ENCODE results near the gene MAP3K5. TPM values are rescaled to one million over a fixed set of nuclear protein-coding genes. Genes with fewer than 3 reads are reported as not detected.
A peak's percentile ranks its signal among the peaks of the same experiment; 100 is the strongest.

MAP3K5 gene
- polyA plus RNA-seq, 1 experiment, result 2.5 TPM

DNA sequence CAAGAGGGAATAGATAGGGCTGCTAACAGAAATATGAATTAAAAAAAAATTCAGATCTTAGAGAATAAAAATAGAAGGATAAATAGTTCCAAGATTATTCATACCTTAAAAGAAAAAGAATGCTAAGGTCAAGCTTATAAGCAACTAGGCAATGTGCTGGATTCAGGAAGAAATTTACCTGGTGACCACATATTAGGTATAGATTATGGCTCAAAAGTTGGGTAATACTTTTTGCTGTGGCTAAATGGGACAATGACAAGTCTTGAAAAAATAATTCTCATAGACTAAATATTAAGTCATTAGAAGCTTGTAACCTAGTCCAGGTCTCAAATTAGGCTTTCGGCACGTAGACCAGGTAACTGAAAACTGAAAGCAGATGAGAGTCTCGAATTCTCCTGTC, 17.2 kb downstream of the MAP3K5 start:
- TF ChIP-seq, protein P1, sequence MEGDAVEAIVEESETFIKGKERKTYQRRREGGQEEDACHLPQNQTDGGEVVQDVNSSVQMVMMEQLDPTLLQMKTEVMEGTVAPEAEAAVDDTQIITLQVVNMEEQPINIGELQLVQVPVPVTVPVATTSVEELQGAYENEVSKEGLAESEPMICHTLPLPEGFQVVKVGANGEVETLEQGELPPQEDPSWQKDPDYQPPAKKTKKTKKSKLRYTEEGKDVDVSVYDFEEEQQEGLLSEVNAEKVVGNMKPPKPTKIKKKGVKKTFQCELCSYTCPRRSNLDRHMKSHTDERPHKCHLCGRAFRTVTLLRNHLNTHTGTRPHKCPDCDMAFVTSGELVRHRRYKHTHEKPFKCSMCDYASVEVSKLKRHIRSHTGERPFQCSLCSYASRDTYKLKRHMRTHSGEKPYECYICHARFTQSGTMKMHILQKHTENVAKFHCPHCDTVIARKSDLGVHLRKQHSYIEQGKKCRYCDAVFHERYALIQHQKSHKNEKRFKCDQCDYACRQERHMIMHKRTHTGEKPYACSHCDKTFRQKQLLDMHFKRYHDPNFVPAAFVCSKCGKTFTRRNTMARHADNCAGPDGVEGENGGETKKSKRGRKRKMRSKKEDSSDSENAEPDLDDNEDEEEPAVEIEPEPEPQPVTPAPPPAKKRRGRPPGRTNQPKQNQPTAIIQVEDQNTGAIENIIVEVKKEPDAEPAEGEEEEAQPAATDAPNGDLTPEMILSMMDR (IDR thresholded peaks at IDR 0.05; ENCODE audit: insufficient read depth, low read depth, low read length), result no peak
- no peaks in the 10 kb centered on the region for H3K36me3 ChIP-seq (ENCODE audit: control insufficient read depth, insufficient read depth, low read length)
- POLR2A ChIA-PET, result no interaction called here
- no peaks in the 10 kb centered on the region for H3K27me3 ChIP-seq (ENCODE audit: control insufficient read depth, insufficient read depth, low read length)
- no peak for DNase-seq (ENCODE audit: low read depth)
- CTCF ChIA-PET, result interaction anchor here (0.5 to 1.6 kb wide), 3 partner anchors 17 to 195 kb away, joined by 3 to 7 read pairs (median 3); partner anchors contain the start of gene MAP3K5
- H3K4me3 ChIP-seq (ENCODE audit: low read depth, low read length), result no peak overlapping the region

DNA sequence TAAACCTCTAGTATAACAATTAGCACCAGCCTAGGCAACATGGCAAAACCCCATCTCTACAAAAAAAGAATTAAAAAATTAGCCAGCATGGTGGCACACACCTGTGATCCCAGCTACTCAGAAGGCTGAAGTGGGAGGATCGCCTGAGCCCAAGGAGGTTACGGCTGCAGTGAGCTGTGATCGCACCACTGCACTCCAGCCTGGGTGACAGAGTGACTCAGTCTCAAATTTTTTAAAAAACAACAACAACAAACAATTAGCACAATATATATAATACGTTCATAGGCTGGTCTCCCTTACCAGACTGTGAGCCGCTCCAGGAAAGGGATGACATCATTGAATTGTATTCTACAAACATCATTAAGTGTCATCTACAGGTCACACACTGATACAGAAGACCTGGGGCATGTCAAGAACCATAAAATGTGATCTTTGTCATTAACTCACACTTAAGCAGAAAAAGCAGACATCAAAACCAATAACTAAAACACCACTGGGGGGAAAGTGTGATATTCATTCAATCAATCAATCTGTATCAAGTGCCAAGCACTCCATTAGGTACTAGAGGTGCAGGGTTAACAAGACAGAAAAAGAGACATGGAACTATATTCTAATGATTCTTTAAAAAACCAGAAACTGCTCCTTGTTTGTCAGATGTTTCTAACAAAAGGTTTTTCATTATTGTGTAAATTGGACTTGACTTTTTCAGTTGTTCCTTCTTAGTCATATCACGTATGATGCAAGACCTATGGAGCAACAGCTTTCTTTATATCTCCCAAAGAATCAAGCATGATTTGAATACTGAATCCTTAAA, 17.8 kb downstream of the MAP3K5 start:
- TF ChIP-seq, protein P1 (IDR thresholded peaks at IDR 0.05; ENCODE audit: insufficient read depth, low read depth, low read length), result no peak
- CTCF ChIA-PET, result interaction anchor here (1.6 kb wide), 1 partner anchor 18 kb away, joined by 7 read pairs; the partner anchor contains the start of gene MAP3K5
- Histone ChIP-seq H3K36me3 (ENCODE audit: control insufficient read depth, insufficient read depth, low read length) (no peaks in the 10 kb centered on the region), H3K27me3 (ENCODE audit: control insufficient read depth, insufficient read depth, low read length) (no peaks in the 10 kb centered on the region), H3K4me3 (ENCODE audit: low read depth, low read length) (no peak overlapping the region)
- DNase-seq (ENCODE audit: low read depth), result peak; percentile 49
- POLR2A ChIA-PET, result no interaction called here

DNA sequence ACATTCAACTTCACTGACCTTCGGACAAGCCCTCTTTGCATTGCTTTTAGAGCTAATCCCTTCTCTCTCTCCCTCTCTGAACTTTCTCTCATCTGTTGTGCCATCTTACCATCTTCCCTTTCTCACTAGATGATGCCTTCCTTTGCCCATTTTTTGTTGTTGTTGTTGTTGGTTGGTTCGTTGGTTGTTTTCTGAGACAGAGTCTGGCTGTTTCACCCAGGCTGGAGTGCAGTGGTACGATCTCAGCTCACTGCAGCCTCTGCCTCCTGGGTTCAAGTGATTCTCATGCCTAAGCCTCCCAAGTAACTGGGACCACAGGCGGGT, 18.8 kb downstream of the MAP3K5 start:
- H3K4me3 ChIP-seq (ENCODE audit: low read depth, low read length), result no peak overlapping the region

DNA sequence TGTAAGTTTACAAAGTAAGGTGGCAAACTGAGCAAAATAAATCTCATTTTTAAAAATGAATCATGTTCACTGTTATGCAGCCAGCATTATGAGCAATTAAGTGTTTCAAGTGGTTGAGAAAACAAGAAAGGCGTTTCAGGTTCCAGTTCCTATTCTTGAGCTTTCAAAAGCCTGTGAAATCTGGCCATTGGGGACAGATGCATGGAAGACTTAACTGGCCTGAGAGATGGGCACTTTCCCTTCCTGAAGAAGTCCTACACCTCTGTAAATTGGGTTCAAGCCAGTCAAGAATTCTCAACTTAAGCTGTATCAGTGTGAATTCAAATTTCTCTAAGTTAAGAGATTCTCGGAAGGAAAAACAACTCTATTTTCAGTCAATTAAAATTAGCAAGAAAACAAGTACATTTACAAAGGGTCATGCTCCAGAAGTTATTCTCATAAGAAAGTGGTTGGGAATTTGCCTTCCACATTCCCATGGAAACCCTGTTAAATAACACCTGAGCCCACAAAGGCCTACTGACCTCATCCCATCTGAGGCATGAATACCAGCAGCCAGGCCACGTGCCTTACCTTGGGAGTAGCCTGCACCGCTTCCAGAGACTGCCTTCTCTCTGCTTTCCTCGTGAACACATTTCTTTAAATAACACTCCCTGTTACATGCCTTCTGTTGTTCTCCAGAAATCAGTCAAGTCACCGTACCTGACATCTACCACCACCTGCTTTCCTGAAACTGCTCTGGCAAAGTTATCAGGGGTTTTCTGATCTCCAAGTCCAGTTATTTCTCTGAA, 19.4 kb downstream of the MAP3K5 start:
- H3K27me3 ChIP-seq (ENCODE audit: control insufficient read depth, insufficient read depth, low read length), result no peaks in the 10 kb centered on the region
- DNase-seq (ENCODE audit: low read depth), result no peak
- H3K4me3 ChIP-seq (ENCODE audit: low read depth, low read length), result no peak overlapping the region
- H3K36me3 ChIP-seq (ENCODE audit: control insufficient read depth, insufficient read depth, low read length), result no peaks in the 10 kb centered on the region
- ChIA-PET CTCF (interaction anchor here (1.1 to 1.2 kb wide), 2 partner anchors 9 to 11 kb away, joined by 3 read pairs; no protein-coding TSS in a partner anchor), POLR2A (no interaction called here)
- TF ChIP-seq, protein P1 (IDR thresholded peaks at IDR 0.05; ENCODE audit: insufficient read depth, low read depth, low read length), result no peak

More for the DNA sequence above, 18.8 kb downstream of the MAP3K5 start:
- H3K36me3 ChIP-seq (ENCODE audit: control insufficient read depth, insufficient read depth, low read length), result no peaks in the 10 kb centered on the region
- no peak for DNase-seq (ENCODE audit: low read depth)
- H3K27me3 ChIP-seq (ENCODE audit: control insufficient read depth, insufficient read depth, low read length), result no peaks in the 10 kb centered on the region
- POLR2A ChIA-PET, result no interaction called here
- CTCF ChIA-PET, result interaction anchor here (0.6 kb wide), 1 partner anchor 128 kb away, joined by 3 read pairs; no protein-coding TSS in a partner anchor
- TF ChIP-seq, protein P1 (IDR thresholded peaks at IDR 0.05; ENCODE audit: insufficient read depth, low read depth, low read length), result no peak

DNA sequence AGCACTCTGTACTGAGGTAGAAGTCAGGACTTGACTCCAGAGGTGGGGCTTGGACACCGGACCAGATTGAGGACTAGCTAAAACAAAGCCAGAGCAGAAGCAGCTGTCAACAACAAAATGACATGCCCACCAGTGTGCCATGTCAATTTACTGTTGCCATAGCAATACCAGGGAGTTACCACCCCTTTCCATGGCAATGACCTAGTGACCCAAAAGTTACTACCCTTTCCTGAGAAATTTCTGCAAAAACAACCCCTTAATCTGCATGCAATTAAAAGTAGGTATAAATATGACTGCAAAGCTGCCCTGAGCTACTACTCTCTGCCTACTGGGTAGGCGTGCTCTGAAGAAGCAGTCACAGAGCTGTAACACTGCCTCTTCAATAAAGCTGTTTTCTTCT, 21.0 kb downstream of the MAP3K5 start:
- CTCF ChIA-PET, result interaction anchor here (0.6 to 2.1 kb wide), 4 partner anchors 16 to 520 kb away, joined by 3 to 6 read pairs (median 4); no protein-coding TSS in a partner anchor
- POLR2A ChIA-PET, result no interaction called here
- H3K27me3 ChIP-seq (ENCODE audit: control insufficient read depth, insufficient read depth, low read length), result no peaks in the 10 kb centered on the region
- no peaks in the 10 kb centered on the region for H3K36me3 ChIP-seq (ENCODE audit: control insufficient read depth, insufficient read depth, low read length)
- TF ChIP-seq, protein P1 (IDR thresholded peaks at IDR 0.05; ENCODE audit: insufficient read depth, low read depth, low read length), result no peak
- DNase-seq (ENCODE audit: low read depth), result no peak
- H3K4me3 ChIP-seq (ENCODE audit: low read depth, low read length), result no peak overlapping the region
